GM12874 (cell line): ENCODE results near the gene SPTBN1.

Experiments
- CTCF ChIP-seq: IDR thresholded peaks from 2 replicates; pipeline ENCODE4 v1.5.1; 2011; ENCODE audit warnings: low read depth, mild to moderate bottlenecking, control low read depth, low read length, moderate library complexity; ENCODE audit not compliant: insufficient read depth

Gene SPTBN1

GRCh38 chr2:54691445-54692135 is 235.5 kb downstream of the SPTBN1 start:
- no peak for TF ChIP-seq CTCF

- TF ChIP-seq CTCF = no peak
These were observed 236.4 kb downstream of the SPTBN1 start for GRCh38 chr2:54692556-54692955.

GRCh38 chr2:54695378-54695777 is 239.3 kb downstream of the SPTBN1 start:
- no peak for TF ChIP-seq CTCF

- TF ChIP-seq CTCF = no peak
These were observed 241.8 kb downstream of the SPTBN1 start for GRCh38 chr2:54697934-54698333.

GRCh38 chr2:54699665-54700064 is 243.5 kb downstream of the SPTBN1 start:
- TF ChIP-seq CTCF = no peak

- TF ChIP-seq CTCF = no peak
These were observed 244.9 kb downstream of the SPTBN1 start for GRCh38 chr2:54701029-54701428.

GRCh38 chr2:54704238-54704637 is 248.1 kb downstream of the SPTBN1 start:
- no peak for TF ChIP-seq CTCF
